SK-N-SH (cell line): ENCODE results near the gene CKB.

Source experiments
- FOXM1 ChIP-seq: IDR thresholded peaks from 2 replicates; pipeline ENCODE4 v1.4.0; 2012; ENCODE audit warnings: low read depth, mild to moderate bottlenecking
- JUND ChIP-seq: IDR thresholded peaks from 2 replicates; pipeline ENCODE4 v1.4.0; 2012
- MAX ChIP-seq: IDR thresholded peaks from 2 replicates; pipeline ENCODE4 v1.4.0; 2012; ENCODE audit warnings: low read depth
- NRF1 ChIP-seq: IDR thresholded peaks from 2 replicates; pipeline ENCODE4 v1.6.1; 2012; ENCODE audit warnings: low read depth, mild to moderate bottlenecking, low read length
- POLR2AphosphoS5 ChIP-seq: IDR thresholded peaks from 2 replicates; pipeline ENCODE4 v1.6.1; 2012; ENCODE audit warnings: low read depth, low read length
- RAD21 ChIP-seq: IDR thresholded peaks from 2 replicates; pipeline ENCODE4 v1.6.1; 2012; ENCODE audit warnings: mild to moderate bottlenecking, low read length
- RCOR1 ChIP-seq: fragments of 150-350 bp; IDR thresholded peaks from 2 replicates; pipeline ENCODE4 v1.6.1; 2017; ENCODE audit warnings: antibody characterized with exemption, low read length
- YY1 ChIP-seq: IDR thresholded peaks from 2 replicates; pipeline ENCODE4 v1.4.0; 2012; ENCODE audit warnings: low read depth, mild to moderate bottlenecking
- TF ChIP-seq, protein P1 (sequence below): fragments of 200-600 bp; sonication (generic); IDR thresholded peaks from 2 replicates; pipeline ENCODE4 v1.6.1; 2017; ENCODE audit warnings: antibody characterized with exemption, mild to moderate bottlenecking, moderate library complexity

GRCh38 chr14:103522649-103523574 is at the start of gene CKB:
- TF ChIP-seq, protein P1, sequence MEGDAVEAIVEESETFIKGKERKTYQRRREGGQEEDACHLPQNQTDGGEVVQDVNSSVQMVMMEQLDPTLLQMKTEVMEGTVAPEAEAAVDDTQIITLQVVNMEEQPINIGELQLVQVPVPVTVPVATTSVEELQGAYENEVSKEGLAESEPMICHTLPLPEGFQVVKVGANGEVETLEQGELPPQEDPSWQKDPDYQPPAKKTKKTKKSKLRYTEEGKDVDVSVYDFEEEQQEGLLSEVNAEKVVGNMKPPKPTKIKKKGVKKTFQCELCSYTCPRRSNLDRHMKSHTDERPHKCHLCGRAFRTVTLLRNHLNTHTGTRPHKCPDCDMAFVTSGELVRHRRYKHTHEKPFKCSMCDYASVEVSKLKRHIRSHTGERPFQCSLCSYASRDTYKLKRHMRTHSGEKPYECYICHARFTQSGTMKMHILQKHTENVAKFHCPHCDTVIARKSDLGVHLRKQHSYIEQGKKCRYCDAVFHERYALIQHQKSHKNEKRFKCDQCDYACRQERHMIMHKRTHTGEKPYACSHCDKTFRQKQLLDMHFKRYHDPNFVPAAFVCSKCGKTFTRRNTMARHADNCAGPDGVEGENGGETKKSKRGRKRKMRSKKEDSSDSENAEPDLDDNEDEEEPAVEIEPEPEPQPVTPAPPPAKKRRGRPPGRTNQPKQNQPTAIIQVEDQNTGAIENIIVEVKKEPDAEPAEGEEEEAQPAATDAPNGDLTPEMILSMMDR: no peak
- no peak for TF ChIP-seq FOXM1
- TF ChIP-seq NRF1: no peak
- TF ChIP-seq YY1: no peak
- TF ChIP-seq RAD21: no peak
- no peak for TF ChIP-seq RCOR1
- TF ChIP-seq MAX: no peak
- no peak for TF ChIP-seq JUND
- peak; percentile 55 for TF ChIP-seq POLR2AphosphoS5
